MM.1S (cell line): ENCODE data around the gene NTM.

Source experiments
- DNase-seq: peaks from one replicate; pipeline ENCODE4 v3.0.0-alpha.2; 2015
- H2AFZ ChIP-seq: fragments of 300-600 bp; sonication (generic); 2 replicates; pipeline ENCODE4 v1.6.0; 2016; ENCODE audit warnings: antibody characterized with exemption, low read length
- H3F3A ChIP-seq: fragments of 300-600 bp; sonication (generic); 2 replicates; pipeline ENCODE4 v1.6.1; 2016; ENCODE audit warnings: mild to moderate bottlenecking, antibody characterized with exemption, low read length, moderate library complexity, mixed read lengths; ENCODE audit not compliant: insufficient read depth
- H3K27ac ChIP-seq: fragments of 300-600 bp; sonication (generic); 2 replicates; pipeline ENCODE4 v1.5.1; 2016; ENCODE audit warnings: mild to moderate bottlenecking, low read length
- H3K27me3 ChIP-seq: fragments of 300-600 bp; sonication (generic); replicated peaks from 2 replicates; pipeline ENCODE4 v1.6.0; 2016; ENCODE audit warnings: low read length; ENCODE audit not compliant: insufficient read depth
- H3K36me3 ChIP-seq: fragments of 300-600 bp; sonication (generic); replicated peaks from 2 replicates; pipeline ENCODE4 v1.6.1; 2016; ENCODE audit warnings: mild to moderate bottlenecking, low read length, mixed read lengths; ENCODE audit not compliant: insufficient read depth
- H3K4me1 ChIP-seq: fragments of 300-600 bp; sonication (generic); 2 replicates; pipeline ENCODE4 v1.6.1; 2016; ENCODE audit warnings: low read length, mixed read lengths
- H3K4me2 ChIP-seq: fragments of 300-600 bp; sonication (generic); 2 replicates; pipeline ENCODE4 v1.6.0; 2016; ENCODE audit warnings: low read depth, low read length
- H3K4me3 ChIP-seq: fragments of 300-600 bp; sonication (generic); 2 replicates; pipeline ENCODE4 v1.5.1; 2016; ENCODE audit warnings: low read length, mixed read lengths
- H3K79me2 ChIP-seq: fragments of 300-600 bp; sonication (generic); 2 replicates; pipeline ENCODE4 v1.6.1; 2016; ENCODE audit warnings: mixed run types, low read length, mixed read lengths
- H3K9ac ChIP-seq: fragments of 300-600 bp; sonication (generic); 2 replicates; pipeline ENCODE4 v1.6.1; 2016; ENCODE audit warnings: low read length, mixed read lengths
- H3K9me2 ChIP-seq: fragments of 300-600 bp; sonication (generic); replicated peaks from 2 replicates; pipeline ENCODE4 v1.6.1; 2016; ENCODE audit warnings: mild to moderate bottlenecking, low read length, mixed read lengths; ENCODE audit not compliant: insufficient read depth
- H3K9me3 ChIP-seq: fragments of 300-600 bp; sonication (generic); replicated peaks from 2 replicates; pipeline ENCODE4 v1.6.1; 2016; ENCODE audit warnings: mild to moderate bottlenecking, low read length, mixed read lengths; ENCODE audit not compliant: insufficient read depth
- H4K20me1 ChIP-seq: fragments of 300-600 bp; sonication (generic); 2 replicates; pipeline ENCODE4 v1.6.1; 2016; ENCODE audit warnings: mild to moderate bottlenecking, low read length, moderate library complexity, mixed read lengths; ENCODE audit not compliant: insufficient read depth
- EZH2 ChIP-seq: fragments of 300-600 bp; sonication (generic); optimal IDR thresholded peaks from 2 replicates; pipeline ENCODE3; 2017; ENCODE audit warnings: low read depth, mild to moderate bottlenecking, antibody characterized with exemption, low read length, mixed read lengths
- EZH2phosphoT487 ChIP-seq: fragments of 300-600 bp; sonication (generic); IDR thresholded peaks from 2 replicates; pipeline ENCODE4 v1.6.1; 2018; ENCODE audit warnings: antibody characterized with exemption, low read length
- TF ChIP-seq, protein P1 (sequence below): fragments of 300-600 bp; sonication (generic); IDR thresholded peaks from 2 replicates; pipeline ENCODE4 v1.5.1; 2016; ENCODE audit warnings: antibody characterized with exemption, low read length, mixed read lengths

The NTM gene

DNA sequence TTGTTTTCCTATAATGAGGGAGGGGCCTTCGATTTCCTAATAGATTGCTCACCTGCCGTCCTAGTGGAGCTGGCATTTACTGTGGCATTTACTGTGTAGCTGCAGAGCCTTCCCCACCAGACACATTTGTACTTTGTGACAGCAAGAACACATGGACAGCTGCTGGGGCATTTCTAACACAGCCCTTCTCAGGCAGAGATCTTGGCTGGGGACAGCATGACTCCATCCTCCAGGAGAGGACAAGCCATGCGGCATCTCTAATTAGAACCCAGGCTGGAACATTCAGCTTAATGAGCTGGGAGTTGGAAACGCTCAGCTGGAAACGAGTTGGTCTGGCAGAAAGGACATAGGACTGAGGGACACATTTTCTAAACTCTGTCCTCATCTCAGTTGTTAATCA lies 887.5 kb downstream of the NTM start:
- Histone ChIP-seq H3K36me3 (no peaks in the 10 kb centered on the region), H3K9me2 (no peaks in the 10 kb centered on the region), H3K4me3 (no peak overlapping the region), H3K27me3 (no peaks in the 10 kb centered on the region), H3K79me2 (no peaks in the 10 kb centered on the region), H2AFZ (no peak overlapping the region), H3K27ac (no peak overlapping the region), H3K9ac (no peak overlapping the region), H3K4me1 (no peaks in the 10 kb centered on the region), H3K9me3 (no peaks in the 10 kb centered on the region), H3F3A (no peaks in the 10 kb centered on the region), H4K20me1 (no peaks in the 10 kb centered on the region), H3K4me2 (no peak overlapping the region)
- TF ChIP-seq EZH2, result no peak
- TF ChIP-seq, protein P1, sequence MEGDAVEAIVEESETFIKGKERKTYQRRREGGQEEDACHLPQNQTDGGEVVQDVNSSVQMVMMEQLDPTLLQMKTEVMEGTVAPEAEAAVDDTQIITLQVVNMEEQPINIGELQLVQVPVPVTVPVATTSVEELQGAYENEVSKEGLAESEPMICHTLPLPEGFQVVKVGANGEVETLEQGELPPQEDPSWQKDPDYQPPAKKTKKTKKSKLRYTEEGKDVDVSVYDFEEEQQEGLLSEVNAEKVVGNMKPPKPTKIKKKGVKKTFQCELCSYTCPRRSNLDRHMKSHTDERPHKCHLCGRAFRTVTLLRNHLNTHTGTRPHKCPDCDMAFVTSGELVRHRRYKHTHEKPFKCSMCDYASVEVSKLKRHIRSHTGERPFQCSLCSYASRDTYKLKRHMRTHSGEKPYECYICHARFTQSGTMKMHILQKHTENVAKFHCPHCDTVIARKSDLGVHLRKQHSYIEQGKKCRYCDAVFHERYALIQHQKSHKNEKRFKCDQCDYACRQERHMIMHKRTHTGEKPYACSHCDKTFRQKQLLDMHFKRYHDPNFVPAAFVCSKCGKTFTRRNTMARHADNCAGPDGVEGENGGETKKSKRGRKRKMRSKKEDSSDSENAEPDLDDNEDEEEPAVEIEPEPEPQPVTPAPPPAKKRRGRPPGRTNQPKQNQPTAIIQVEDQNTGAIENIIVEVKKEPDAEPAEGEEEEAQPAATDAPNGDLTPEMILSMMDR, result no peak
- no peak for TF ChIP-seq EZH2phosphoT487
- DNase-seq, result no peak

GRCh38 chr11:132258875-132259274 lies 888.5 kb downstream of the NTM start:
- Histone ChIP-seq H3K4me3 (no peak overlapping the region), H3F3A (no peaks in the 10 kb centered on the region), H3K36me3 (no peaks in the 10 kb centered on the region), H3K4me1 (no peaks in the 10 kb centered on the region), H3K27me3 (no peaks in the 10 kb centered on the region), H3K9ac (no peak overlapping the region), H3K79me2 (no peaks in the 10 kb centered on the region), H3K4me2 (no peak overlapping the region), H3K9me3 (no peaks in the 10 kb centered on the region), H3K9me2 (no peaks in the 10 kb centered on the region), H2AFZ (no peak overlapping the region), H3K27ac (no peak overlapping the region), H4K20me1 (no peaks in the 10 kb centered on the region)
- TF ChIP-seq EZH2 (no peak), EZH2phosphoT487 (no peak)
- TF ChIP-seq, protein P1, result no peak
- no peak for DNase-seq

GRCh38 chr11:132260636-132261035 lies 890.2 kb downstream of the NTM start:
- Histone ChIP-seq H3K27me3 (no peaks in the 10 kb centered on the region), H3K4me1 (no peaks in the 10 kb centered on the region), H3K4me2 (no peak overlapping the region), H3K36me3 (no peaks in the 10 kb centered on the region), H3F3A (no peaks in the 10 kb centered on the region), H3K27ac (no peak overlapping the region), H3K9me3 (no peaks in the 10 kb centered on the region), H3K9ac (no peak overlapping the region), H3K9me2 (no peaks in the 10 kb centered on the region), H3K79me2 (no peaks in the 10 kb centered on the region), H4K20me1 (no peaks in the 10 kb centered on the region), H2AFZ (no peak overlapping the region), H3K4me3 (no peak overlapping the region)
- no peak for DNase-seq
- TF ChIP-seq, protein P1, result no peak
- no peak for TF ChIP-seq EZH2
- no peak for TF ChIP-seq EZH2phosphoT487
